Measurements from ENCODE around the gene CFAP410. TPM values are rescaled to one million over a fixed set of nuclear protein-coding genes. Genes with fewer than 3 reads are reported as not detected.

Gene CFAP410
- total and polyA plus RNA-seq, 2 of the 13 experiments (the other 11 are each of a cell fraction or from before 2014, with no cell fraction given), result 8.0 to 20.1 TPM

- TF ChIP-seq ARID5B (CRISPR knock-in tag; IDR thresholded peaks at IDR 0.05) (0 out of 2 replicates have a peak, but pooled peaks have one; percentile 17), DR1 (CRISPR knock-in tag; IDR thresholded peaks at IDR 0.05) (no peak), ZNF263 (CRISPR knock-in tag; IDR thresholded peaks at IDR 0.05) (peak; percentile 45; the same call in 1 of the 2 replicates), ZNF460 (CRISPR knock-in tag; IDR thresholded peaks at IDR 0.05; ENCODE audit: borderline replicate concordance) (no peak), ZHX2 (IDR thresholded peaks at IDR 0.05; ENCODE audit: low read depth) (no peak), ZHX2 (CRISPR knock-in tag; IDR thresholded peaks at IDR 0.05; ENCODE audit: borderline replicate concordance) (0 out of 2 replicates have a peak, but pooled peaks have one; percentile 28), MTA1 (CRISPR knock-in tag; IDR thresholded peaks at IDR 0.05; ENCODE audit: borderline replicate concordance) (no peak), HNF1B (CRISPR knock-in tag; IDR thresholded peaks at IDR 0.05) (peak; percentile 66; the same call in 1 of the 2 replicates), ELF3 (CRISPR knock-in tag; IDR thresholded peaks at IDR 0.05) (0 out of 2 replicates have a peak, but pooled peaks have one; percentile 32), KDM2A (CRISPR knock-in tag; IDR thresholded peaks at IDR 0.05; ENCODE audit: borderline replicate concordance, low read depth) (0 out of 2 replicates have a peak, but pooled peaks have one; percentile 22), ZNF747 (CRISPR knock-in tag; IDR thresholded peaks at IDR 0.05; ENCODE audit: borderline replicate concordance) (peak; percentile 41; the same call in 1 of the 2 replicates), ZNF878 (CRISPR knock-in tag; IDR thresholded peaks at IDR 0.05) (0 out of 2 replicates have a peak, but pooled peaks have one; percentile 31), CTCF (CRISPR knock-in tag; IDR thresholded peaks at IDR 0.05) (peak; percentile 93), FOXK1 (CRISPR knock-in tag; IDR thresholded peaks at IDR 0.05; ENCODE audit: borderline replicate concordance, low read depth) (peak; percentile 68; the same call in 1 of the 2 replicates)
Observed at GRCh38 chr21:44297525-44298290, 41.5 kb downstream of the CFAP410 start (continued).
